Neural cell (in vitro differentiated cells): Measurements from ENCODE around the gene THBS1. TPM values are rescaled to one million over a fixed set of nuclear protein-coding genes. Genes with fewer than 3 reads are reported as not detected.

Experiments
- H2AFZ ChIP-seq: fragments of 200-600, 300-800 bp; sonication (generic), shearing (Covaris generic); 2 replicates; pipeline ENCODE4 v1.6.0; 2014; ENCODE audit warnings: low read depth, mild to moderate bottlenecking, antibody characterized with exemption, low read length, moderate library complexity
- H3F3A ChIP-seq: fragments of 200-600 bp; shearing (Covaris generic); 2 replicates; pipeline ENCODE4 v1.6.1; 2016; ENCODE audit warnings: mild to moderate bottlenecking, moderate library complexity, mixed read lengths, antibody characterized with exemption, low read length; ENCODE audit not compliant: insufficient read depth, poor library complexity, severe bottlenecking
- H3K27ac ChIP-seq: fragments of 200-600, 300-800 bp; sonication (generic), shearing (Covaris generic); 2 replicates; pipeline ENCODE4 v1.5.1; 2014; ENCODE audit warnings: mild to moderate bottlenecking, low read length, moderate library complexity
- H3K27me3 ChIP-seq: fragments of 300-800, 200-600 bp; sonication (generic), shearing (Covaris generic); 2 replicates; pipeline ENCODE4 v1.6.0; 2014; ENCODE audit warnings: mild to moderate bottlenecking, low read depth, low read length, moderate library complexity; ENCODE audit not compliant: insufficient read depth
- H3K36me3 ChIP-seq: fragments of 300-800, 200-600 bp; sonication (generic), shearing (Covaris generic); 2 replicates; pipeline ENCODE4 v1.5.1; 2014; ENCODE audit warnings: mild to moderate bottlenecking, antibody characterized with exemption, low read length, moderate library complexity; ENCODE audit not compliant: insufficient read depth
- H3K4me2 ChIP-seq: fragments of 300-800, 200-600 bp; sonication (generic), shearing (Covaris generic); 2 replicates; pipeline ENCODE4 v1.6.0; 2014; ENCODE audit warnings: mild to moderate bottlenecking, low read length
- H3K4me3 ChIP-seq: fragments of 300-800, 200-600 bp; sonication (generic), shearing (Covaris generic); 2 replicates; pipeline ENCODE4 v1.5.1; 2014; ENCODE audit warnings: mild to moderate bottlenecking, low read length, moderate library complexity
- H3K79me2 ChIP-seq: fragments of 200-600 bp; shearing (Covaris generic); replicated peaks from 2 replicates; pipeline ENCODE4 v1.6.0; 2014; ENCODE audit warnings: mild to moderate bottlenecking, low read length, moderate library complexity; ENCODE audit not compliant: insufficient read depth
- H3K9ac ChIP-seq: fragments of 300-800, 200-600 bp; sonication (generic), shearing (Covaris generic); 2 replicates; pipeline ENCODE4 v1.6.1; 2016; ENCODE audit warnings: mild to moderate bottlenecking, low read length, mixed read lengths
- H3K9me2 ChIP-seq: fragments of 200-600 bp; shearing (Covaris generic); 2 replicates; pipeline ENCODE4 v1.6.1; 2016; ENCODE audit warnings: mild to moderate bottlenecking, low read length, mixed read lengths; ENCODE audit not compliant: insufficient read depth
- H3K9me3 ChIP-seq: fragments of 200-600, 300-800 bp; sonication (generic), shearing (Covaris generic); 2 replicates; pipeline ENCODE4 v1.6.1; 2016; ENCODE audit warnings: mild to moderate bottlenecking, mixed run types, low read length, moderate library complexity, mixed read lengths
- H4K20me1 ChIP-seq: fragments of 200-600 bp; shearing (Covaris generic); 2 replicates; pipeline ENCODE4 v1.6.1; 2016; ENCODE audit warnings: mild to moderate bottlenecking, mixed run types; ENCODE audit not compliant: insufficient read depth
- EP300 ChIP-seq: fragments of 450-650 bp; conservative IDR thresholded peaks from 2 replicates; pipeline ENCODE4 v1.6.1; 2014; ENCODE audit warnings: antibody characterized with exemption, mild to moderate bottlenecking, moderate library complexity; ENCODE audit not compliant: poor library complexity, severe bottlenecking
- EZH2 ChIP-seq: fragments of 200-600, 300-800 bp; shearing (Covaris generic), sonication (generic); IDR thresholded peaks from 2 replicates; pipeline ENCODE4 v1.6.1; 2014; ENCODE audit warnings: antibody characterized with exemption, low read length, borderline replicate concordance, mild to moderate bottlenecking; ENCODE audit not compliant: insufficient read depth, poor library complexity, severe bottlenecking
- MXI1 ChIP-seq: fragments of 450-650 bp; conservative IDR thresholded peaks from 2 replicates; pipeline ENCODE4 v1.6.1; 2014; ENCODE audit warnings: antibody characterized with exemption, mild to moderate bottlenecking; ENCODE audit not compliant: poor library complexity, severe bottlenecking
- POLR2AphosphoS5 ChIP-seq: IDR thresholded peaks from 2 replicates; pipeline ENCODE4 v1.6.1; 2012
- RAD21 ChIP-seq: fragments of 450-650 bp; conservative IDR thresholded peaks from 2 replicates; pipeline ENCODE4 v1.6.1; 2014; ENCODE audit warnings: antibody characterized with exemption, mild to moderate bottlenecking, moderate library complexity
- REST ChIP-seq: IDR thresholded peaks from 2 replicates; pipeline ENCODE4 v1.6.1; 2012; ENCODE audit warnings: borderline replicate concordance
- SMC3 ChIP-seq: fragments of 450-650 bp; conservative IDR thresholded peaks from 2 replicates; pipeline ENCODE4 v1.6.1; 2014; ENCODE audit warnings: antibody characterized with exemption, mild to moderate bottlenecking, moderate library complexity; ENCODE audit not compliant: poor library complexity
- TAF1 ChIP-seq: IDR thresholded peaks from 2 replicates; pipeline ENCODE4 v1.6.1; 2012; ENCODE audit warnings: low read depth
- polyA plus RNA-seq: library from polyadenylated mRNA; depleted of rRNA; stranded (reverse); fragments of >200 nt; gene quantifications from 2 replicates; pipeline ENCODE4 v1.2.3, GENCODE V29; 2014
- TF ChIP-seq, protein P1 (sequence below): fragments of 450-650 bp; IDR thresholded peaks from 2 replicates; pipeline ENCODE4 v1.5.1; 2014; ENCODE audit warnings: antibody characterized with exemption, mild to moderate bottlenecking, moderate library complexity; ENCODE audit not compliant: poor library complexity, severe bottlenecking

The THBS1 gene
- polyA plus RNA-seq, 1 donor from 2014 or later, result 0.22 TPM

- peaks cover 31% of the 10 kb centered on the region for H3K27me3 ChIP-seq
- no peaks in the 10 kb centered on the region for H3K9me2 ChIP-seq
- H3K9ac ChIP-seq, result no peak overlapping the region
- H3K9me3 ChIP-seq, result no peaks in the 10 kb centered on the region
- H3K4me3 ChIP-seq, result no peak overlapping the region
- no peaks in the 10 kb centered on the region for H4K20me1 ChIP-seq
- H3K36me3 ChIP-seq, result no peaks in the 10 kb centered on the region
- H3K27ac ChIP-seq, result no peak overlapping the region
- no peak overlapping the region for H2AFZ ChIP-seq
- TF ChIP-seq POLR2AphosphoS5 (no peak), EP300 (no peak), RAD21 (no peak), MXI1 (no peak), REST (no peak), SMC3 (no peak), TAF1 (no peak), EZH2 (no peak)
- TF ChIP-seq, protein P1, sequence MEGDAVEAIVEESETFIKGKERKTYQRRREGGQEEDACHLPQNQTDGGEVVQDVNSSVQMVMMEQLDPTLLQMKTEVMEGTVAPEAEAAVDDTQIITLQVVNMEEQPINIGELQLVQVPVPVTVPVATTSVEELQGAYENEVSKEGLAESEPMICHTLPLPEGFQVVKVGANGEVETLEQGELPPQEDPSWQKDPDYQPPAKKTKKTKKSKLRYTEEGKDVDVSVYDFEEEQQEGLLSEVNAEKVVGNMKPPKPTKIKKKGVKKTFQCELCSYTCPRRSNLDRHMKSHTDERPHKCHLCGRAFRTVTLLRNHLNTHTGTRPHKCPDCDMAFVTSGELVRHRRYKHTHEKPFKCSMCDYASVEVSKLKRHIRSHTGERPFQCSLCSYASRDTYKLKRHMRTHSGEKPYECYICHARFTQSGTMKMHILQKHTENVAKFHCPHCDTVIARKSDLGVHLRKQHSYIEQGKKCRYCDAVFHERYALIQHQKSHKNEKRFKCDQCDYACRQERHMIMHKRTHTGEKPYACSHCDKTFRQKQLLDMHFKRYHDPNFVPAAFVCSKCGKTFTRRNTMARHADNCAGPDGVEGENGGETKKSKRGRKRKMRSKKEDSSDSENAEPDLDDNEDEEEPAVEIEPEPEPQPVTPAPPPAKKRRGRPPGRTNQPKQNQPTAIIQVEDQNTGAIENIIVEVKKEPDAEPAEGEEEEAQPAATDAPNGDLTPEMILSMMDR, result no peak
- H3K79me2 ChIP-seq, result peaks cover 4% of the 10 kb centered on the region
- no peaks in the 10 kb centered on the region for H3F3A ChIP-seq
- H3K4me2 ChIP-seq, result no peak overlapping the region
These were observed 1.6 kb downstream of the THBS1 start for GRCh38 chr15:39582286-39582976.

GRCh38 chr15:39582977-39583595 lies 2.2 kb downstream of the THBS1 start:
- Histone ChIP-seq H3F3A (no peaks in the 10 kb centered on the region), H3K36me3 (no peaks in the 10 kb centered on the region), H3K4me3 (no peak overlapping the region), H3K9me3 (no peaks in the 10 kb centered on the region), H3K9me2 (no peaks in the 10 kb centered on the region), H3K27ac (no peak overlapping the region), H3K27me3 (peaks cover 31% of the 10 kb centered on the region), H2AFZ (no peak overlapping the region), H3K4me2 (no peak overlapping the region), H4K20me1 (no peaks in the 10 kb centered on the region), H3K79me2 (peaks cover 4% of the 10 kb centered on the region), H3K9ac (no peak overlapping the region)
- TF ChIP-seq SMC3 (no peak), EP300 (no peak), EZH2 (no peak), MXI1 (no peak), POLR2AphosphoS5 (no peak), TAF1 (no peak), RAD21 (no peak), REST (no peak)
- TF ChIP-seq, protein P1, result no peak
